WTC11 (cell line): ENCODE data around the gene UBXN4. TPM values are rescaled to one million over a fixed set of nuclear protein-coding genes. Genes with fewer than 3 reads are reported as not detected.

Experiments
- ATAC-seq: fragments of 200-7000 bp; cut with Tn5 transposase; 2 replicates; pipeline ENCODE4 v1.10.0; 2021; ENCODE audit warnings: mild to moderate bottlenecking, moderate library complexity
- CTCF ChIA-PET: fragments of 300-600 bp; sonication (Branson Sonifier 250); formaldehyde crosslinking; loops from one replicate; lab custom pipeline; 2021; ENCODE audit warnings: antibody characterized with exemption; lab: Charles Lee
- POLR2A ChIA-PET: fragments of 350-600 bp; sonication (Branson Sonifier 250); formaldehyde crosslinking; loops from one replicate; lab custom pipeline; 2021; ENCODE audit warnings: antibody characterized with exemption; lab: Charles Lee
- DNase-seq: peaks from one replicate; pipeline ENCODE4 v3.0.0; 2021; ENCODE audit warnings: low spot score
- H3K27ac Mint-ChIP-seq: 2 replicates; pipeline ENCODE4 v1.8.0; 2021; ENCODE audit warnings: mixed read lengths
- H3K27me3 Mint-ChIP-seq: 2 replicates; pipeline ENCODE4 v1.8.0; 2021; ENCODE audit warnings: low read depth, mild to moderate bottlenecking, moderate library complexity, mixed read lengths
- H3K36me3 Mint-ChIP-seq: 2 replicates; pipeline ENCODE4 v1.8.0; 2021; ENCODE audit warnings: mixed read lengths
- H3K4me1 Mint-ChIP-seq: 2 replicates; pipeline ENCODE4 v1.8.0; 2022; ENCODE audit warnings: mixed read lengths
- H3K4me3 Mint-ChIP-seq: 2 replicates; pipeline ENCODE4 v1.8.0; 2021; ENCODE audit warnings: mild to moderate bottlenecking, moderate library complexity, mixed read lengths
- H3K9me3 Mint-ChIP-seq: 2 replicates; pipeline ENCODE4 v1.8.0; 2021; ENCODE audit warnings: mixed read lengths
- ETV6 ChIP-seq: sonication (generic); formaldehyde crosslinking; IDR thresholded peaks from 2 replicates; pipeline ENCODE4 v1.8.1; 2022; ENCODE audit warnings: mild to moderate bottlenecking, missing genetic modification reagents
- FOXJ3 ChIP-seq: sonication (generic); formaldehyde crosslinking; IDR thresholded peaks from 2 replicates; pipeline ENCODE4 v1.9.0; 2021; ENCODE audit warnings: missing genetic modification reagents, mild to moderate bottlenecking, borderline replicate concordance
- FOXP1 ChIP-seq: sonication (generic); formaldehyde crosslinking; IDR thresholded peaks from 2 replicates; pipeline ENCODE4 v1.8.0; 2022; ENCODE audit warnings: missing genetic modification reagents, mild to moderate bottlenecking, moderate library complexity, borderline replicate concordance
- KAT7 ChIP-seq: sonication (generic); formaldehyde crosslinking; IDR thresholded peaks from 2 replicates; pipeline ENCODE4 v1.8.1; 2023; ENCODE audit warnings: missing genetic modification reagents, mild to moderate bottlenecking, borderline replicate concordance
- NFATC4 ChIP-seq: fragments of 250-450 bp; sonication (Bioruptor Pico); IDR thresholded peaks from 2 replicates; pipeline ENCODE4 v1.9.0; 2021; ENCODE audit warnings: mild to moderate bottlenecking
- NR1H2 ChIP-seq: sonication (generic); formaldehyde crosslinking; IDR thresholded peaks from 2 replicates; pipeline ENCODE4 v1.9.0; 2021; ENCODE audit warnings: mild to moderate bottlenecking, moderate library complexity, missing genetic modification reagents
- NR3C1 ChIP-seq: sonication (generic); formaldehyde crosslinking; conservative IDR thresholded peaks from 2 replicates; pipeline ENCODE4 v1.8.1; 2023; ENCODE audit warnings: low read depth, mild to moderate bottlenecking, missing genetic modification reagents
- PRDM15 ChIP-seq: sonication (generic); formaldehyde crosslinking; IDR thresholded peaks from 2 replicates; pipeline ENCODE4 v1.8.0; 2022; ENCODE audit warnings: missing genetic modification reagents
- TEAD4 ChIP-seq: sonication (generic); formaldehyde crosslinking; IDR thresholded peaks from 2 replicates; pipeline ENCODE4 v1.8.0; 2022; ENCODE audit warnings: mild to moderate bottlenecking, missing genetic modification reagents
- TP53 ChIP-seq: sonication (generic); formaldehyde crosslinking; IDR thresholded peaks from 2 replicates; pipeline ENCODE4 v1.8.1; 2023; ENCODE audit warnings: mild to moderate bottlenecking, missing genetic modification reagents
- ZNF671 ChIP-seq: fragments of 250-450 bp; sonication (Bioruptor Pico); IDR thresholded peaks from 2 replicates; pipeline ENCODE4 v1.8.0; 2021; ENCODE audit warnings: mild to moderate bottlenecking
- total RNA-seq: library from RNA; stranded (reverse); gene quantifications from 3 replicates; pipeline ENCODE4 v1.2.3, GENCODE V29; 2021
- TF ChIP-seq, protein P1 (sequence below): fragments of 200-600 bp; IDR thresholded peaks from 2 replicates; pipeline ENCODE4 v1.8.0; 2022; ENCODE audit warnings: antibody characterized with exemption
- TF ChIP-seq, protein P2 (sequence below): fragments of 250-450 bp; sonication (Bioruptor Pico); IDR thresholded peaks from 2 replicates; pipeline ENCODE4 v1.9.0; 2021; ENCODE audit warnings: moderate library complexity, mild to moderate bottlenecking, inconsistent platforms, borderline replicate concordance
- TF ChIP-seq, protein P3 (sequence below): sonication (generic); formaldehyde crosslinking; IDR thresholded peaks from 2 replicates; pipeline ENCODE4 v1.8.0; 2023; ENCODE audit warnings: mild to moderate bottlenecking, missing genetic modification reagents
- TF ChIP-seq, protein P4 (sequence below): sonication (generic); formaldehyde crosslinking; IDR thresholded peaks from 2 replicates; pipeline ENCODE4 v1.8.1; 2022; ENCODE audit warnings: missing genetic modification reagents, borderline replicate concordance
- TF ChIP-seq, protein P5 (sequence below): sonication (generic); formaldehyde crosslinking; IDR thresholded peaks from 2 replicates; pipeline ENCODE4 v1.8.0; 2022; ENCODE audit warnings: mild to moderate bottlenecking, missing genetic modification reagents

UBXN4 gene
- total RNA-seq, 1 experiment from 2014 or later, result 68.1 TPM

DNA sequence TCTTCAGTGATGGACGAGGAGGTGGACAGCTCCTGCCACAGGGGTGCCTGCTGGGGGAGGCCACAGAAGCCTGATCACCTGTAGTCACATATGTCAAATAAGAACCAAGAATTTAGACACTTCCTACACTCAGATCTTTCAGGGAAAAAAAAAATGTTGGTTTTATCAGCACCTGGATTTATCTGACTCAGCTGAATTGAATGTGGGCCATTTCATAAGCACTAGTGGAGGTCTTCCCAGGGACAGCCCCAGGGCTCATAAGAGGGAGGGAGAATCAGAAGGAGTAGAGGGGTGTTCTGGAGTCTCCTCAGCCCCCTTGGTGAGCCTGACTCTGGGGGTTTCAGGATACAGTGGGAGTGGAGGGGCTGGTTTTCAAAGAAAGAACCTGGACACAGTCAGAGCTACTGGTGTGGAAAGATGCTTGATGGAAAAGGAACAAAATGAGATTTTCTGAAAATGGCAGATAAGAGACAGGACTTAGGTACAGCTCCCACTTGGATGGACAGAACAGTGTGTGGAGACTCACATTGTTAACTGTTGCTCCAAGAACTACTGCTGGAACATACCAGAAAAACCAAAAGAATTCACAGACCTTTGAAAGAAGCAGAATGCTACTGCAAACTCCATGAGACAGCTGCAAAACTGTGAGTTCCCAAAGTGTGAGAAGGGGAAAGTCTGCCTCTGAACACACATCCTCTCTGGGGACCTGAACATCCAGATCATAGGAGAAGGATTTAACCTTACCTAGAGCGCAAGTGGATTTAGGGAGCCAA is 49.9 kb downstream of the UBXN4 start:
- no peak overlapping the region for H3K27ac Mint-ChIP-seq
- POLR2A ChIA-PET, result no interaction called here
- no peaks in the 10 kb centered on the region for H3K27me3 Mint-ChIP-seq

More for the DNA sequence above, 49.9 kb downstream of the UBXN4 start:
- Mint-ChIP-seq H3K4me3 (no peak overlapping the region), H3K4me1 (no peaks in the 10 kb centered on the region), H3K9me3 (peaks cover 10% of the 10 kb centered on the region), H3K36me3 (no peaks in the 10 kb centered on the region)
- TF ChIP-seq, protein P1, sequence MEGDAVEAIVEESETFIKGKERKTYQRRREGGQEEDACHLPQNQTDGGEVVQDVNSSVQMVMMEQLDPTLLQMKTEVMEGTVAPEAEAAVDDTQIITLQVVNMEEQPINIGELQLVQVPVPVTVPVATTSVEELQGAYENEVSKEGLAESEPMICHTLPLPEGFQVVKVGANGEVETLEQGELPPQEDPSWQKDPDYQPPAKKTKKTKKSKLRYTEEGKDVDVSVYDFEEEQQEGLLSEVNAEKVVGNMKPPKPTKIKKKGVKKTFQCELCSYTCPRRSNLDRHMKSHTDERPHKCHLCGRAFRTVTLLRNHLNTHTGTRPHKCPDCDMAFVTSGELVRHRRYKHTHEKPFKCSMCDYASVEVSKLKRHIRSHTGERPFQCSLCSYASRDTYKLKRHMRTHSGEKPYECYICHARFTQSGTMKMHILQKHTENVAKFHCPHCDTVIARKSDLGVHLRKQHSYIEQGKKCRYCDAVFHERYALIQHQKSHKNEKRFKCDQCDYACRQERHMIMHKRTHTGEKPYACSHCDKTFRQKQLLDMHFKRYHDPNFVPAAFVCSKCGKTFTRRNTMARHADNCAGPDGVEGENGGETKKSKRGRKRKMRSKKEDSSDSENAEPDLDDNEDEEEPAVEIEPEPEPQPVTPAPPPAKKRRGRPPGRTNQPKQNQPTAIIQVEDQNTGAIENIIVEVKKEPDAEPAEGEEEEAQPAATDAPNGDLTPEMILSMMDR, result no peak
- TF ChIP-seq KAT7 (CRISPR knock-in tag) (no peak), NR1H2 (CRISPR knock-in tag) (no peak), TEAD4 (CRISPR knock-in tag) (no peak), FOXP1 (CRISPR knock-in tag) (no peak), TP53 (CRISPR knock-in tag) (no peak), NR3C1 (no peak), FOXJ3 (no peak), PRDM15 (CRISPR knock-in tag) (no peak), NFATC4 (CRISPR knock-in tag) (no peak), ETV6 (CRISPR knock-in tag) (no peak), ZNF671 (no peak)
- TF ChIP-seq, protein P2, sequence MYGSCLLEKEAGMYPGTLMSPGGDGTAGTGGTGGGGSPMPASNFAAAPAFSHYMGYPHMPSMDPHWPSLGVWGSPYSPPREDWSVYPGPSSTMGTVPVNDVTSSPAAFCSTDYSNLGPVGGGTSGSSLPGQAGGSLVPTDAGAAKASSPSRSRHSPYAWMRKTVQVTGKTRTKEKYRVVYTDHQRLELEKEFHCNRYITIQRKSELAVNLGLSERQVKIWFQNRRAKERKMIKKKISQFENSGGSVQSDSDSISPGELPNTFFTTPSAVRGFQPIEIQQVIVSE (CRISPR knock-in tag), result no peak
- TF ChIP-seq, protein P3, sequence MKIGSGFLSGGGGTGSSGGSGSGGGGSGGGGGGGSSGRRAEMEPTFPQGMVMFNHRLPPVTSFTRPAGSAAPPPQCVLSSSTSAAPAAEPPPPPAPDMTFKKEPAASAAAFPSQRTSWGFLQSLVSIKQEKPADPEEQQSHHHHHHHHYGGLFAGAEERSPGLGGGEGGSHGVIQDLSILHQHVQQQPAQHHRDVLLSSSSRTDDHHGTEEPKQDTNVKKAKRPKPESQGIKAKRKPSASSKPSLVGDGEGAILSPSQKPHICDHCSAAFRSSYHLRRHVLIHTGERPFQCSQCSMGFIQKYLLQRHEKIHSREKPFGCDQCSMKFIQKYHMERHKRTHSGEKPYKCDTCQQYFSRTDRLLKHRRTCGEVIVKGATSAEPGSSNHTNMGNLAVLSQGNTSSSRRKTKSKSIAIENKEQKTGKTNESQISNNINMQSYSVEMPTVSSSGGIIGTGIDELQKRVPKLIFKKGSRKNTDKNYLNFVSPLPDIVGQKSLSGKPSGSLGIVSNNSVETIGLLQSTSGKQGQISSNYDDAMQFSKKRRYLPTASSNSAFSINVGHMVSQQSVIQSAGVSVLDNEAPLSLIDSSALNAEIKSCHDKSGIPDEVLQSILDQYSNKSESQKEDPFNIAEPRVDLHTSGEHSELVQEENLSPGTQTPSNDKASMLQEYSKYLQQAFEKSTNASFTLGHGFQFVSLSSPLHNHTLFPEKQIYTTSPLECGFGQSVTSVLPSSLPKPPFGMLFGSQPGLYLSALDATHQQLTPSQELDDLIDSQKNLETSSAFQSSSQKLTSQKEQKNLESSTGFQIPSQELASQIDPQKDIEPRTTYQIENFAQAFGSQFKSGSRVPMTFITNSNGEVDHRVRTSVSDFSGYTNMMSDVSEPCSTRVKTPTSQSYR (CRISPR knock-in tag), result no peak
- TF ChIP-seq, protein P4, sequence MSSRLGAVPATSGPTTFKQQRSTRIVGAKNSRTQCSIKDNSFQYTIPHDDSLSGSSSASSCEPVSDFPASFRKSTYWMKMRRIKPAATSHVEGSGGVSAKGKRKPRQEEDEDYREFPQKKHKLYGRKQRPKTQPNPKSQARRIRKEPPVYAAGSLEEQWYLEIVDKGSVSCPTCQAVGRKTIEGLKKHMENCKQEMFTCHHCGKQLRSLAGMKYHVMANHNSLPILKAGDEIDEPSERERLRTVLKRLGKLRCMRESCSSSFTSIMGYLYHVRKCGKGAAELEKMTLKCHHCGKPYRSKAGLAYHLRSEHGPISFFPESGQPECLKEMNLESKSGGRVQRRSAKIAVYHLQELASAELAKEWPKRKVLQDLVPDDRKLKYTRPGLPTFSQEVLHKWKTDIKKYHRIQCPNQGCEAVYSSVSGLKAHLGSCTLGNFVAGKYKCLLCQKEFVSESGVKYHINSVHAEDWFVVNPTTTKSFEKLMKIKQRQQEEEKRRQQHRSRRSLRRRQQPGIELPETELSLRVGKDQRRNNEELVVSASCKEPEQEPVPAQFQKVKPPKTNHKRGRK (CRISPR knock-in tag), result no peak
- TF ChIP-seq, protein P5, sequence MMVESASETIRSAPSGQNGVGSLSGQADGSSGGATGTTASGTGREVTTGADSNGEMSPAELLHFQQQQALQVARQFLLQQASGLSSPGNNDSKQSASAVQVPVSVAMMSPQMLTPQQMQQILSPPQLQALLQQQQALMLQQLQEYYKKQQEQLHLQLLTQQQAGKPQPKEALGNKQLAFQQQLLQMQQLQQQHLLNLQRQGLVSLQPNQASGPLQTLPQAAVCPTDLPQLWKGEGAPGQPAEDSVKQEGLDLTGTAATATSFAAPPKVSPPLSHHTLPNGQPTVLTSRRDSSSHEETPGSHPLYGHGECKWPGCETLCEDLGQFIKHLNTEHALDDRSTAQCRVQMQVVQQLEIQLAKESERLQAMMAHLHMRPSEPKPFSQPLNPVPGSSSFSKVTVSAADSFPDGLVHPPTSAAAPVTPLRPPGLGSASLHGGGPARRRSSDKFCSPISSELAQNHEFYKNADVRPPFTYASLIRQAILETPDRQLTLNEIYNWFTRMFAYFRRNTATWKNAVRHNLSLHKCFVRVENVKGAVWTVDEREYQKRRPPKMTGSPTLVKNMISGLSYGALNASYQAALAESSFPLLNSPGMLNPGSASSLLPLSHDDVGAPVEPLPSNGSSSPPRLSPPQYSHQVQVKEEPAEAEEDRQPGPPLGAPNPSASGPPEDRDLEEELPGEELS (CRISPR knock-in tag), result no peak
- DNase-seq, result no peak
- no peak for ATAC-seq
- CTCF ChIA-PET, result interaction anchor here (0.9 kb wide), 1 partner anchor 803 kb away, joined by 4 read pairs; no protein-coding TSS in a partner anchor
